K562 (cell line): Measurements from ENCODE around the gene PCDHGB2. TPM values are rescaled to one million over a fixed set of nuclear protein-coding genes. Genes with fewer than 3 reads are reported as not detected.
A peak's percentile ranks its signal among the peaks of the same experiment; 100 is the strongest.

Experiments
- ATAC-seq: fragments of 200-7000 bp; cut with Tn5 transposase; 3 replicates; pipeline ENCODE4 v1.9.1; 2020; ENCODE audit warnings: moderate library complexity
- BruUV-seq: library from RNA; stranded (reverse); fragments of 400-500 nt; replicated peaks from 2 replicates; lab custom pipeline; 2021; lab: Mats Ljungman, UMichigan
- CTCF ChIA-PET: fragments of 300-600 bp; formaldehyde crosslinking; extraction: SDS; loops from one replicate; lab custom pipeline; 2021; ENCODE audit warnings: low intra/inter-chr PET ratio; lab: Yijun Ruan, JAX
- POLR2A ChIA-PET: fragments of 300-600, 350-650 bp; sonication (Branson Sonifier 250); formaldehyde crosslinking; extraction: SDS; loops from one replicate; lab custom pipeline; 2021; ENCODE audit warnings: antibody characterized with exemption, inconsistent platforms; lab: Yijun Ruan, JAX
- DNase-seq, 4 experiments: peaks; one replicate each; pipeline versions ENCODE4 v3.0.0 to v3.0.0-alpha.2; 2011 to 2018; ENCODE audit warnings: low spot score in 3 of 4, mixed read lengths in 3 of 4; ENCODE audit errors: extremely low read depth in 1 of 4
- FAIRE-seq: peaks from 2 replicates; lab custom pipeline; 2011; peaks lifted over from hg19 to GRCh38; lab: Jason Lieb, UNC
- H2AFZ ChIP-seq: 2 replicates; pipeline ENCODE4 v1.6.0; 2011; ENCODE audit warnings: low read depth, low read length, control low read depth, inconsistent platforms
- H3K27ac ChIP-seq: fragments of 200-600 bp; 3 replicates; pipeline ENCODE4 v1.8.0; 2011; ENCODE audit warnings: low read depth, mild to moderate bottlenecking, control low read depth, inconsistent platforms, low read length, moderate library complexity, mixed read lengths; ENCODE audit errors: extremely low read depth
- H3K27me3 ChIP-seq, 2 experiments: fragments of 300-600 bp in 1 of 2; 2 replicates in 1 of 2; 3 replicates in 1 of 2; pipeline versions ENCODE4 v1.6.0 to v1.8.0; 2011; ENCODE audit warnings: inconsistent platforms in 2 of 2, low read length in 2 of 2, mild to moderate bottlenecking in 1 of 2, mixed read lengths in 1 of 2, moderate library complexity in 1 of 2; ENCODE audit not compliant: control insufficient read depth in 2 of 2, insufficient read depth in 2 of 2
- H3K36me3 ChIP-seq: fragments of 300-600 bp; 3 replicates; pipeline ENCODE4 v1.8.0; 2011; ENCODE audit warnings: mild to moderate bottlenecking, low read length, inconsistent platforms; ENCODE audit not compliant: control insufficient read depth, insufficient read depth
- H3K4me1 ChIP-seq, 2 experiments: fragments of 200-600 bp in 1 of 2; replicated peaks in 1 of 2; 2 replicates in 1 of 2; 3 replicates in 1 of 2; pipeline versions ENCODE4 v1.5.1 to v1.8.0; 2011; ENCODE audit warnings: inconsistent platforms in 2 of 2, low read length in 2 of 2, mild to moderate bottlenecking in 1 of 2, mixed read lengths in 1 of 2, moderate library complexity in 1 of 2; ENCODE audit not compliant: control insufficient read depth in 2 of 2, insufficient read depth in 2 of 2
- H3K4me2 ChIP-seq: 2 replicates; pipeline ENCODE4 v1.6.1; 2011; ENCODE audit warnings: low read length, control low read depth, inconsistent platforms, mixed read lengths; ENCODE audit not compliant: insufficient read depth
- H3K4me3 ChIP-seq: fragments of 200-600 bp; sonication (generic), shearing (Covaris generic); 2 replicates; pipeline ENCODE4 v1.5.1; 2016; ENCODE audit warnings: control low read depth, inconsistent platforms
- H3K79me2 ChIP-seq: fragments of 200-600 bp; 3 replicates; pipeline ENCODE4 v1.8.0; 2011; ENCODE audit warnings: low read length, inconsistent platforms; ENCODE audit not compliant: control insufficient read depth, insufficient read depth
- H3K9ac ChIP-seq, 2 experiments: 2 replicates each; pipeline versions ENCODE4 v1.6.0 to v1.6.1; 2011; ENCODE audit warnings: low read depth in 2 of 2, low read length in 2 of 2, control low read depth in 1 of 2, inconsistent platforms in 1 of 2, mild to moderate bottlenecking in 1 of 2, mixed read lengths in 1 of 2; ENCODE audit not compliant: insufficient read depth in 1 of 2
- H3K9me1 ChIP-seq: one replicate; pipeline ENCODE4 v1.6.0; 2011; ENCODE audit warnings: inconsistent platforms, mild to moderate bottlenecking, low read length, moderate library complexity; ENCODE audit not compliant: control insufficient read depth, insufficient read depth
- H3K9me3 ChIP-seq: replicated peaks from 2 replicates; pipeline ENCODE4 v1.5.1; 2011; ENCODE audit warnings: low read depth, low read length, inconsistent platforms; ENCODE audit not compliant: control insufficient read depth, insufficient read depth
- H4K20me1 ChIP-seq: replicated peaks from 2 replicates; pipeline ENCODE4 v1.6.1; 2011; ENCODE audit warnings: low read length, inconsistent platforms, mixed read lengths; ENCODE audit not compliant: control insufficient read depth, insufficient read depth
- ATF7 ChIP-seq: fragments of 450-650 bp; IDR thresholded peaks from 2 replicates; pipeline ENCODE4 v1.7.1; 2014; ENCODE audit warnings: mild to moderate bottlenecking, moderate library complexity
- BRCA1 ChIP-seq, 2 experiments: fragments of 450-650 bp in 1 of 2; sonication (generic) in 1 of 2; formaldehyde crosslinking in 1 of 2; IDR thresholded peaks; 2 replicates each; pipeline versions ENCODE4 v1.5.0 to v1.6.1; 2017 to 2020; ENCODE audit warnings: mild to moderate bottlenecking in 1 of 2, missing genetic modification reagents in 1 of 2
- CXXC5 ChIP-seq: fragments of 250-450 bp; sonication (Bioruptor Pico); IDR thresholded peaks from 2 replicates; pipeline ENCODE4 v1.8.0; 2022; ENCODE audit warnings: inconsistent platforms, mild to moderate bottlenecking, moderate library complexity
- ETV1 ChIP-seq: fragments of 450-650 bp; conservative IDR thresholded peaks from 2 replicates; pipeline ENCODE4 v1.6.1; 2016; ENCODE audit warnings: missing genetic modification characterization, control low read depth, low read depth, missing compliant biosample characterization
- HLTF ChIP-seq: fragments of 450-650 bp; IDR thresholded peaks from 2 replicates; pipeline ENCODE4 v1.6.1; 2016
- KAT8 ChIP-seq: fragments of 450-650 bp; IDR thresholded peaks from 2 replicates; pipeline ENCODE4 v1.6.1; 2016; ENCODE audit warnings: low read depth, mild to moderate bottlenecking
- YY1 ChIP-seq, 3 experiments: IDR thresholded peaks; 2 replicates each; pipeline ENCODE4 v1.6.1; 2011; ENCODE audit warnings: low read length in 2 of 3, mild to moderate bottlenecking in 2 of 3, moderate library complexity in 2 of 3, borderline replicate concordance in 1 of 3, control low read depth in 1 of 3, low read depth in 1 of 3; ENCODE audit not compliant: insufficient read depth in 3 of 3, insufficient replicate concordance in 2 of 3, control insufficient read depth in 1 of 3, insufficient read length in 1 of 3; ENCODE audit errors: extremely low read depth in 1 of 3
- ZNF165 ChIP-seq: fragments of 250-450 bp; sonication (Bioruptor Pico); IDR thresholded peaks from 2 replicates; pipeline ENCODE4 v1.4.0; 2020; ENCODE audit warnings: borderline replicate concordance
- ZNF77 ChIP-seq: fragments of 250-450 bp; sonication (Bioruptor Pico); IDR thresholded peaks from 2 replicates; pipeline ENCODE4 v1.5.0; 2020
- WGBS: fragments of 100-300 bp; shearing (Covaris generic); methylation state at CpG from one replicate; pipeline ENCODE4 v1.1.6; 2016; ENCODE audit warnings: low coverage, mixed read lengths; ENCODE audit not compliant: insufficient coverage; ENCODE audit errors: missing lambda C conversion rate; 5-methylcytosine and 5-hydroxymethylcytosine counted together
- in situ Hi-C: fragments of 300-500 bp; cut with MboI; formaldehyde crosslinking; loops from 4 replicates; pipeline ENCODE4 v1.15.0; 2018; ENCODE audit warnings: inconsistent platforms, mixed read lengths
- intact Hi-C: fragments of 100-400 bp; cut with micrococcal nuclease; formaldehyde crosslinking; loops from 2 replicates; pipeline ENCODE4 v1.14.2; 2022
- polyA plus RNA-seq, 8 experiments: library from polyadenylated mRNA; depleted of rRNA in 4 of 8; stranded (reverse) in 5 of 8; unstranded in 3 of 8; fragments of >200 nt; fragmentation: Nextera tagmentation in 2 of 8; fragmentation: Illumina TruSeq in 1 of 8; extraction: Ambion mirVana in 2 of 8; extraction: Trizol in 1 of 8; gene quantifications; 2 replicates each; pipeline versions ENCODE4 v1.2.1 to v1.2.3, GENCODE V29; 2011 to 2014; ENCODE audit warnings: inconsistent platforms in 1 of 8, missing spikeins in 1 of 8
- total RNA-seq, 7 experiments: library from RNA; depleted of rRNA in 6 of 7; stranded (reverse); fragments of >200 nt in 6 of 7; fragmentation: Illumina TruSeq in 2 of 7; extraction: Trizol in 2 of 7; gene quantifications; 2 replicates each; pipeline versions ENCODE4 v1.2.1 to v1.2.3, GENCODE V29; 2011 to 2021; ENCODE audit warnings: low replicate concordance in 1 of 7
- TF ChIP-seq, protein P1 (sequence below), 2 experiments: fragments of 450-650 bp; formaldehyde crosslinking in 1 of 2; IDR thresholded peaks; 2 replicates each; pipeline versions ENCODE4 v1.4.0 to v1.6.1; 2014 to 2020; ENCODE audit warnings: mild to moderate bottlenecking in 2 of 2, borderline replicate concordance in 1 of 2, low read depth in 1 of 2
- TF ChIP-seq, protein P2 (sequence below), 2 experiments: fragments of 250-450 bp in 1 of 2; fragments of 450-650 bp in 1 of 2; sonication (Bioruptor Pico) in 1 of 2; IDR thresholded peaks; 2 replicates each; pipeline versions ENCODE4 v1.6.1 to v1.8.0; 2016 to 2021; ENCODE audit warnings: mild to moderate bottlenecking in 2 of 2, moderate library complexity in 2 of 2, missing compliant biosample characterization in 1 of 2, missing genetic modification characterization in 1 of 2

PCDHGB2 gene
- total and polyA plus RNA-seq, 9 of the 15 experiments (the other 6 are each of a cell fraction or from before 2014, with no cell fraction given), result 0.06 to 0.54 (median 0.29) TPM; not detected in 1

DNA sequence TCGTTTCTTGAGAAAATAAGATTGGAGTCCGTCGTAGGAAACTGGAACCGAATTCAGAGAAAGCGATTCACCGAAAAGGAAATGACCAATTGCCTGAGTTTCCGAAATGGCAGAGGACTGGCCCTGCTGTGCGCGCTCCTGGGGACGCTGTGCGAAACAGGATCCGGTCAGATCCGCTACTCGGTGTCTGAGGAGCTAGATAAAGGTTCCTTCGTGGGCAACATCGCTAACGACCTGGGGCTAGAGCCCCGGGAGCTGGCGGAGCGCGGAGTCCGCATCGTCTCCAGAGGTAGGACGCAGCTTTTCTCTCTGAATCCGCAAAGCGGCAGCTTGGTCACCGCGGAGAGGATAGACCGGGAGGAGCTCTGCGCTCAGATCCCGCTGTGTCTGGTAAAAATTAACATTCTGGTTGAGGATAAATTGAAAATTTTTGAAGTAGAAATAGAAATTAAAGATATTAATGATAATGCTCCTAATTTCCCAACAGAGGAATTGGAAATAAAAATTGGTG lies 15.8 kb upstream of the PCDHGB2 start:
- no peaks in the 10 kb centered on the region for H4K20me1 ChIP-seq
- DNase-seq, result peak in 1 of 4 experiments; percentile 20
- H3K9me1 ChIP-seq, result no peaks in the 10 kb centered on the region
- H3K27ac ChIP-seq, result no peak overlapping the region
- ATAC-seq, result peak; percentile 73
- H3K27me3 ChIP-seq, result peaks cover 9 to 22% of the 10 kb centered on the region in 2 experiments
- FAIRE-seq, result no peak
- WGBS, result 23% methylated on average over 30 of the region's 31 CpGs
- no peaks in the 10 kb centered on the region for H3K36me3 ChIP-seq
- ChIA-PET CTCF (interaction anchor here (0.7 to 2.0 kb wide), 3 partner anchors 21 to 214 kb away, joined by 3 to 4 read pairs (median 4); no protein-coding TSS in a partner anchor), POLR2A (interaction anchor here (1.1 kb wide), 1 partner anchor 220 kb away, joined by 4 read pairs; no protein-coding TSS in a partner anchor)
- in situ Hi-C loops (no loop called here), intact Hi-C loops (loop anchor here (5.0 kb wide), 1 partner anchor 168 kb away; no protein-coding TSS in a partner anchor)
- peak overlapping the region; percentile 40 for H3K4me3 ChIP-seq
- peaks cover 0 to 7% of the 10 kb centered on the region in 2 experiments; a peak in 2 of 5 replicates for H3K4me1 ChIP-seq
- peak overlapping the region; percentile 89 for H2AFZ ChIP-seq
- peak overlapping the region; percentile 72 for H3K4me2 ChIP-seq
- H3K79me2 ChIP-seq, result no peaks in the 10 kb centered on the region
- H3K9ac ChIP-seq, result peak overlapping the region; percentile 37 to 39
- H3K9me3 ChIP-seq, result no peaks in the 10 kb centered on the region
- BruUV-seq, result TSS peak; percentile 42
- no peak for TF ChIP-seq ZNF165 (CRISPR knock-in tag)
- no peak for TF ChIP-seq HLTF
- TF ChIP-seq, protein P1, sequence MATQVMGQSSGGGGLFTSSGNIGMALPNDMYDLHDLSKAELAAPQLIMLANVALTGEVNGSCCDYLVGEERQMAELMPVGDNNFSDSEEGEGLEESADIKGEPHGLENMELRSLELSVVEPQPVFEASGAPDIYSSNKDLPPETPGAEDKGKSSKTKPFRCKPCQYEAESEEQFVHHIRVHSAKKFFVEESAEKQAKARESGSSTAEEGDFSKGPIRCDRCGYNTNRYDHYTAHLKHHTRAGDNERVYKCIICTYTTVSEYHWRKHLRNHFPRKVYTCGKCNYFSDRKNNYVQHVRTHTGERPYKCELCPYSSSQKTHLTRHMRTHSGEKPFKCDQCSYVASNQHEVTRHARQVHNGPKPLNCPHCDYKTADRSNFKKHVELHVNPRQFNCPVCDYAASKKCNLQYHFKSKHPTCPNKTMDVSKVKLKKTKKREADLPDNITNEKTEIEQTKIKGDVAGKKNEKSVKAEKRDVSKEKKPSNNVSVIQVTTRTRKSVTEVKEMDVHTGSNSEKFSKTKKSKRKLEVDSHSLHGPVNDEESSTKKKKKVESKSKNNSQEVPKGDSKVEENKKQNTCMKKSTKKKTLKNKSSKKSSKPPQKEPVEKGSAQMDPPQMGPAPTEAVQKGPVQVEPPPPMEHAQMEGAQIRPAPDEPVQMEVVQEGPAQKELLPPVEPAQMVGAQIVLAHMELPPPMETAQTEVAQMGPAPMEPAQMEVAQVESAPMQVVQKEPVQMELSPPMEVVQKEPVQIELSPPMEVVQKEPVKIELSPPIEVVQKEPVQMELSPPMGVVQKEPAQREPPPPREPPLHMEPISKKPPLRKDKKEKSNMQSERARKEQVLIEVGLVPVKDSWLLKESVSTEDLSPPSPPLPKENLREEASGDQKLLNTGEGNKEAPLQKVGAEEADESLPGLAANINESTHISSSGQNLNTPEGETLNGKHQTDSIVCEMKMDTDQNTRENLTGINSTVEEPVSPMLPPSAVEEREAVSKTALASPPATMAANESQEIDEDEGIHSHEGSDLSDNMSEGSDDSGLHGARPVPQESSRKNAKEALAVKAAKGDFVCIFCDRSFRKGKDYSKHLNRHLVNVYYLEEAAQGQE (IDR thresholded peaks at IDR 0.05; ENCODE audit: borderline replicate concordance), result 0 out of 2 replicates have a peak, but pooled peaks have one; percentile 2
- TF ChIP-seq, protein P1 (CRISPR knock-in tag; IDR thresholded peaks at IDR 0.05; ENCODE audit: low read depth), result no peak
- no peak for TF ChIP-seq ATF7
- TF ChIP-seq ZNF77 (CRISPR knock-in tag), result no peak
- TF ChIP-seq, protein P2, sequence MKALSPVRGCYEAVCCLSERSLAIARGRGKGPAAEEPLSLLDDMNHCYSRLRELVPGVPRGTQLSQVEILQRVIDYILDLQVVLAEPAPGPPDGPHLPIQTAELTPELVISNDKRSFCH (CRISPR knock-in tag; IDR thresholded peaks at IDR 0.05), result no peak
- TF ChIP-seq, protein P2 (tag; IDR thresholded peaks at IDR 0.05), result no peak
- peak in 1 of 3 experiments; percentile 44 for TF ChIP-seq YY1 (IDR thresholded peaks at IDR 0.05; ENCODE audit: borderline replicate concordance in 1 of 3, control insufficient read depth in 1 of 3, extremely low read depth in 1 of 3, insufficient read depth in 3 of 3, insufficient read length in 1 of 3, insufficient replicate concordance in 2 of 3, low read depth in 1 of 3, low read length in 2 of 3)
- 0 out of 2 replicates have a peak, but pooled peaks have one; percentile 4 for TF ChIP-seq ETV1 (tag)
- peak; percentile 71 for TF ChIP-seq KAT8
- TF ChIP-seq CXXC5 (CRISPR knock-in tag), result 0 out of 2 replicates have a peak, but pooled peaks have one; percentile 29
- TF ChIP-seq BRCA1 (IDR thresholded peaks at IDR 0.05), result no peak
- TF ChIP-seq BRCA1 (CRISPR knock-in tag; IDR thresholded peaks at IDR 0.05), result no peak
